HG03521 (cell line): ENCODE results near the gene AIFM2.
A peak's percentile ranks its signal among the peaks of the same experiment; 100 is the strongest.
"Not testable (repeated sequence)": the region's sequence is repeated elsewhere in the genome, so short reads cannot be mapped to it uniquely, and the experiment has no call there.

Source experiments
- ATAC-seq: cut with Tn5 transposase; IDR thresholded peaks from one replicate; pipeline ENCODE4 v1.9.1; 2021; ENCODE audit warnings: mild to moderate bottlenecking, moderate library complexity; ENCODE audit not compliant: unreplicated experiment

The AIFM2 gene

DNA sequence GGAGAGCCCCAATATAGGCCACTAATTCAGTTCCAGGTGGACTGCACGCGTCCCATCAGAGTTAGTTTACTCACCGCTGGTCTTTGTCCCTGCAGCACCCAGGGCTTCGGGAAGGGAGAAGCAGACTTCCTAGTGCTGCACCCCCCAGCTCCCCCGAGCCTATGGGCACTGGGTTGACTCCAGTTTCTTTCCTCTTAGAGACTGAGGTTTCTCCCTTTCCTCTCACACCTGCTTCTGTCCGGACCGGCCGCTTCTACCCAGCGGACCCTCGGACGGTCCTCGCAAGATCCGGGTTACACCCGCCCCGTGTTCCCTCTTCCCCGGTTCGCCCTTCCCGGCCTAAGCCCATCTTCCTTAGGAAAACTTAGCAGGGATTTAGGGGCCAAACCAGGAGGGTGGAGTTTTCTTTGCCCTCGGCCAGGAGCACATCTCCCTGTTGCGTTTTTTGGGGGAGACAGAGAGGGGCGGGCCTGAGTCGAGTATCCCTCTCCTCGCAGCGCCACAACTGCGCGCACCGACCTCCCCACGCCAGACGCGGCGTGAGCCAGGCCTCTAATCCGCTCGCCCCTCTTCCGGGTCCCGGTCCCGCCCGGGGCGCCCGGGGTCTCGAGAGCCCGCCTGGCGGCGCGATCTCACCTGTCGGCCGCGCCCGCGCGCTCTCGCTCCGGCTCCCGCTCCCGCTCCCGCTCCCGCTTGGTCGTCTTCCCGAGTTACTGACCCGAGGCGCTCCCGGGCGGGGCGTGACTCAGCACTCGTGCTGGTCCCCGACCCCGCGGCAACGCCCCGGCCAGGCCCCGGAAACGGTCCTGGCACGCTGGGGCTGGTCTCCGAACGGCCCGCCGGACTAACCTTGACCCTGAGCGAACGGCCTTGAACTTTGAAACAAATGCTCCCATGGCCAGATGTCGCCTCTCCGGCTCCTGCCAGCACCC is at the start of gene AIFM2:
AIFM2 (minus strand) TSS at position 728 of the 932 bp plus-strand sequence. CDS start 8,741 bp downstream, outside the sequence.
- ATAC-seq: peak; percentile 74

DNA sequence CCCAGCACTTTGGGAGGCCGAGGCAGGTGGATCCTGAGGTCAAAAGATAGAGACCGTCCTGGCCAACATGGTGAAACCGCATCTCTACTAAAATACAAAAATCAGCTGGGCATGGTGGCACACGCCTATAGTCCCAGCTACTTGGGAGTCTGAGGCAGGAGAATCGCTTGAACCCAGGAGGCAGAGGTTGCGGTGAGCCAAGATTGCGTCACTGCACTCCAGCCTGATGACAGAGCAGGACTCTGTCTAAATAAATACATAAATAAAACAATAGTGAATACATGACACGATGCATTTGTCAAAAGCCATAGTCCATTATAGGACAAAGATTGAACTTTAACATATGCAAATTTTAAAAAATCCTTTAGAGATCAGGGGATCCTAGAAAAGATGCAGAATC is 46.6 kb upstream of the AIFM2 start:
- ATAC-seq: not testable (repeated sequence)

GRCh38 chr10:70178139-70178725 is 45.6 kb upstream of the AIFM2 start:
- ATAC-seq: no peak

DNA sequence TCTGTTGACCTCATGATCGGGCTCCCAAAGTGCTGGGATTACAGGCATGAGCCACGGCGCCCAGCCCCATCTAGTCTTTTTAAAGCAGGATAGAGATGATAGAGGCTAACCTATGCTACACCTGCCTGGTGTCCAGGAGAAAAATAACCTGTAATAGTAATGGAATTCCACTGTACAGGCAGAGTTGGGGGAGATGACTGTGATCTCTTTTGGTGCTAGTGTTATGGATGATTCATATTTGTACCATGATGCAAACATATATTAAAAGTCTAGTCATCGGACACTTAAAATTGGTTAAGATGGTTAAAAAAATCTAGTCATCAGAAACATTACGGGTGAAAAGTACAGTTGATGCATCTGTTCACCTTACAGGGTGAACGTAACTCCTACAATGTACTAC is 43.8 kb upstream of the AIFM2 start:
- ATAC-seq: no peak

DNA sequence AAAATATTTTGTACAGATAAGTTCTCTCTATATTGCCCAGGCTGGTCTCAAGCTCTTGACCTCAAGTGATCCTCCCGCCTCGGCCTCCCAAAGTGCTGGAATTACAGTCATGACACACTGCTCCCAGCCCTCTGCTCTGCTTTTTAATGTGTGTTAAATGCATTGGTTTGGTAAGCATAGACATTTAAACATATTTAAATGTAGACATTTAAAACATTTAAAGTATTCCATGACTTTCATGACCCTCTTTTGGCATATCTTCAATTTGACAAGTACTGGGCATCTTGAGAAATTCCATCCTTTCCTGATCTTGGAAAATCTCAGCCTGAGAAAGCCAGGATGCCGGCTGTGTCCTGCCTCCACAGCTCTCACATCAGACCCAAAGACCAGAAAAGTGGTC is 42.9 kb upstream of the AIFM2 start:
- no peak for ATAC-seq

DNA sequence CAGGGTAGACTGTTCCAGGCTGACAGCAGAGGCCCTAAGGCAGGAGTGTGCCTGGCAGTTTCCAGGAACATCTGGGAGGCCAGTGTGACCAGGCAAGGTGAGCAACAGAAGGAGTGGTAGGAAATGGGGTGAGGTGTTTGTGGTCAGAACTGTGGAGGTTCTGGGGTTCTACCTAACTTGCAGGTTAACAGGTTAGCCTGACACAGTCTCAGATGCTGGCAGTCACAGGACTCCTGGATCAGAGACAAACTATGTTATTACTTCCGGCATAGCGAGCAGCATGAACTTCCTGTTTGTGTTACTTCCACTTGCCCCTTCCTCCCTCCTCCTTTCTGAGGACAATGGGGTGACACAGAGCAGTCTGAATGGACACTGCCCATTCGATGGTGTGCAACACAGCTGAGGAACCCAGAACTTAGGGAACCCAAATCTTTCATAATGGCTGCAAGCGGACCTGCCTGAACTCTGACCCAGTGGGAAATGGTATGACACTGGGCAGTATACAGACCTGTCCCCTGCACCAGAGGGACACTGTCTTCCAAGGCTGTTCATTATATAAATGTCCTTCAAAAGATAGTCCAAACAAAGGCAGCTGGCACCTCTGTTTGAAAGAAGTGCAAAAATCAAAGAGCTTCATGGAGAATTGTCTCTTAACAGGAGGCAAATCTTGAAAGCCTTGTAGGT is 41.6 kb upstream of the AIFM2 start:
- ATAC-seq: no peak

GRCh38 chr10:70169649-70170364 is 37.2 kb upstream of the AIFM2 start:
- ATAC-seq: no peak

GRCh38 chr10:70169011-70169410 is 36.4 kb upstream of the AIFM2 start:
- no peak for ATAC-seq

- ATAC-seq: no peak
Observed at GRCh38 chr10:70167246-70167645, 34.6 kb upstream of the AIFM2 start.

DNA sequence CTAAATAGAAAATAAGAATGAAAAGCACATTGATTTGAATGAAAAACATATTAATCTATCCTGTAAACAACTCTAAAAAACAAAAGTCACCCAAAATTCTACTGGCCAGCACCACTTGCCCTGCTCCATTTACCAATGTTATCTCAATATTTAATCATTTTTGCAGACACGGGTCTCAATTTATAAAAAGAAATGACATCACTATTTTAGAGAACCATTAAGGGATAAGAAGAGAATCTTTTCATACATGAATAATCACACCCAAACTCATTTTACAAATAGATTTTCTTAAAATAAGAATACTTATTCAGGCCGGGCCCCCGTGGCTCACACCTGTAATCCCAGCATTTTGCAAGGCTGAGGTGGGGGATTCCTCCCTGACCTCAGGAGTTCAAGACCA is 33.8 kb upstream of the AIFM2 start:
- no peak for ATAC-seq

- no peak for ATAC-seq
Observed at GRCh38 chr10:70164163-70164562, 31.5 kb upstream of the AIFM2 start.

DNA sequence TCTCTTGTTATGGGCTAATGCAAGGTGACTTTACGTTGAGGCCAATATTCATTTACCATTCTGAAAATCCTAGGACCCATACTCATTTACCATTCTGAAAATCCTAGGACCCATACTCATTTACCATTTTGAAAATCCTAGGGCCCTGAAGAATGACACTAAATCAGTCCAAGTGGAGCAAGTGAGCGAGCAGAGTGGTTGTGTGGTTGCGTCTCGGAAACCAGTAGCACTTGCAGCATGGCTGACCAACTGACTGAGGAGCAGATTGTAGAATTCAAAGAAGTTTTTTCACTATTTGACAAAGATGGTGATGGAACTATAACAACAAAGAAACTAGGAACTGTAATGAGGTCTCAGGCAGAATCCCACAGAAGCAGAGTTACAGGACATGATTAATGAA is 30.8 kb upstream of the AIFM2 start:
- ATAC-seq: no peak

GRCh38 chr10:70162892-70163201 is 30.2 kb upstream of the AIFM2 start:
- ATAC-seq: peak; percentile 51

GRCh38 chr10:70162151-70162891 is 29.7 kb upstream of the AIFM2 start:
- ATAC-seq: no peak

DNA sequence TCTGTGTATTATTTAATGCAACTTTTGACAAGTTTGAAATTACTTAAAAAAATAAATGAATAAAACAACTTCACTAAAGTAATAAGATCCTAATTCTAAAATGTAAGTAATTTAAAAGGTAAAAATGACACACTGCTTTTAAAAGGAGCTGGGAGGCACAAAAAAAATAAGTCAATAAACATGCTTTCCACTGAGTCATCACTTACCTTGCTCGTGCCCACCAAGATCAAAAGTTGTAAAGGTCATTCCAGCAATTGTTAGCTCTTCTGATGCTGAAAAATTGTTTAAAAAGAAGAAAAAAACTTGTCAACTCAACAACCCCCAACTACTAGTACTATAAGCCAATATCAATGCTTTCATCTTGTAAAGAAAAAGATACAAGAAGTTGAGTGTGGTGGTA is 28.2 kb upstream of the AIFM2 start:
- no peak for ATAC-seq

GRCh38 chr10:70159366-70159765 is 26.7 kb upstream of the AIFM2 start:
- not testable (repeated sequence) for ATAC-seq

DNA sequence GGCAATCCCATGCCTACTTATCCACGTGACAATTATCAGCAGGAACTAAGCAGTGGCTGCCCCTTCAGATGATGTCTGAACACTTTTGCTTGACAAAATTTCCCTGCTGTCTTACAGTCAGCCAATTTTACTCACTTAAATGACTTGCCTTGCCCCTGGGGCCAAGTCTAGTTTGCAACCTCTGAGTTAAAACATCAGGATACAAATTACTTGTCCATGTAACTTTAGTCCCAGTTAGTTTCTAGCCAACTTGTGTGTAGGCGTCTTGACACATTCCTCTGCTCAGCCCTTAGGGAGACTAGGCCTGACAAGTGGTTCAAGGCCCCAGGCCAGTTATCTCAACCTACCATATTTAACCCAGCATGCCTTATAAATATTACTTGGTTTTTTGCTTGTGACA is 25.5 kb upstream of the AIFM2 start:
- no peak for ATAC-seq

- no peak for ATAC-seq
Observed at GRCh38 chr10:70155255-70155838, 22.7 kb upstream of the AIFM2 start.

DNA sequence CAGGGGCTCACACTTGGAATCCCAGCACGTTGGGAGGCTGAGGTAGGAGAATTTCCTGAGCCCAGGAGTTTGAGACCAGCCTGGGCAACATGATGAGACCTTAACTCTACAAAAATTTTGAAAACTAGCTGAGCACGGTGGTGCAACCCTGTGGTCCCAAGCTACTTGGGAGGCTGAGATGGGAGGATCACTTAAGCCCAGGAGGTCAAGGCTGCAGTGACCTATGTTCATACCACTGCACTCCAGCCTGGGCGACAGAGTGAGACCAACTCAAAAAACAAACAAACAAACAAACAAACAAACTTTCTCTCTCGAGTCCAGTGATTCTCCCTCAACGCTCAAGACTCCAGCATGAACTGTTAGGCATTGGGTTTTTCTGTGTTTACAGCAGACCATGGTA is 15.9 kb upstream of the AIFM2 start:
- no peak for ATAC-seq

- ATAC-seq: no peak
Observed at GRCh38 chr10:70147259-70147625, 14.6 kb upstream of the AIFM2 start.
